GM12875 (cell line): Measurements from ENCODE around the gene SORCS2.

Experiments
- H3K4me3 ChIP-seq: one replicate; pipeline ENCODE4 v1.5.1; 2011; ENCODE audit warnings: low read depth, low read length, control low read depth
- CTCF ChIP-seq: IDR thresholded peaks from 2 replicates; pipeline ENCODE4 v1.5.1; 2011; ENCODE audit warnings: low read depth, mild to moderate bottlenecking, control low read depth, inconsistent platforms, low read length, moderate library complexity, borderline replicate concordance; ENCODE audit not compliant: insufficient read depth

SORCS2 gene

DNA sequence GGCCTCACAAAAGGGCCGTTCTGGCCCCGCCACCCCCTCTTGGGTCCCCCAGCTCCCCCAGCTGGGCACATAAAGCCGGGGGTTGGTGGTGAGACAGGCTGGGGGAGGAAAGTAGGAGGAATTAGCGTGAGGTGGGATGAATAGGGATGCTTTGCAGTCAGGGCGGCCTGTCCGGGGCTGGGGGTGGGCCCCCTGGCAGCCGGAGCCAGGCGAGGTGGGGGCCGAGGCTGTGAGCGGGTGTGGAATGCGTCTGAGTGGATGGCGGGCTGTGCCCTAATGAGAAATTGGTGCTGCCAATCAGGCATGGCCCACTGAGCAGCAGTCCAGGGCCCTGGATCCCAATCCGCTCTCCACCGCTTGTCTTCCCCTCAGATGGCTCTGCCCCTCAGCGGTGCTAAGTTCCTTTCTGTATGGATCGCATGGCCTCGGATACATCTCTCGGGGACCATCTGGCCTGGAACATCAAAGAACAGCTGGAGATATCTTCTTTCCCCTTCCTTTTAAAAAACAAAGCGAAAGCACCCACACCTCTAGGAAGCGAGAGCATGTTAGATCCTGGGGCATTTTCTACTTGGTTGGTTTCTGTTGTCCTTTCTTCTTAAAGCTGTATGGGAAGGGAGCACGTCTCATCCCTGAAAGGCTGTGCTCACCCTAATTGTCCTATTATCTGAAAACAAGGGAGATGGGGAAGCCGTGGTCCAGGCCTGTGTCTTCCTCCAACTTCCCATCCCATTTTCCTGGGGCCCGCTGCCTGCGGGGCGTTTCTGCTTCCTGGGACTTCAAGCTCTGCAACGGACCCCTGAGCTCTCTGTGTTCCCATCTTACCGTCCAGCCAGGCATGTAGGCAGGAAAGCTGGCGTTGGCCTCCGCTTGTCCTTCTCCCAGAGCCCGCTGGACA lies 106.9 kb downstream of the SORCS2 start:
- TF ChIP-seq CTCF, result no peak
- no peak overlapping the region for H3K4me3 ChIP-seq

- TF ChIP-seq CTCF, result no peak
- no peak overlapping the region for H3K4me3 ChIP-seq
These were observed 107.8 kb downstream of the SORCS2 start for GRCh38 chr4:7299908-7300710.

- no peak for TF ChIP-seq CTCF
- H3K4me3 ChIP-seq, result no peak overlapping the region
These were observed 108.4 kb downstream of the SORCS2 start for GRCh38 chr4:7300711-7301095.

- no peak for TF ChIP-seq CTCF
- no peak overlapping the region for H3K4me3 ChIP-seq
These were observed 108.9 kb downstream of the SORCS2 start for GRCh38 chr4:7301126-7301785.

DNA sequence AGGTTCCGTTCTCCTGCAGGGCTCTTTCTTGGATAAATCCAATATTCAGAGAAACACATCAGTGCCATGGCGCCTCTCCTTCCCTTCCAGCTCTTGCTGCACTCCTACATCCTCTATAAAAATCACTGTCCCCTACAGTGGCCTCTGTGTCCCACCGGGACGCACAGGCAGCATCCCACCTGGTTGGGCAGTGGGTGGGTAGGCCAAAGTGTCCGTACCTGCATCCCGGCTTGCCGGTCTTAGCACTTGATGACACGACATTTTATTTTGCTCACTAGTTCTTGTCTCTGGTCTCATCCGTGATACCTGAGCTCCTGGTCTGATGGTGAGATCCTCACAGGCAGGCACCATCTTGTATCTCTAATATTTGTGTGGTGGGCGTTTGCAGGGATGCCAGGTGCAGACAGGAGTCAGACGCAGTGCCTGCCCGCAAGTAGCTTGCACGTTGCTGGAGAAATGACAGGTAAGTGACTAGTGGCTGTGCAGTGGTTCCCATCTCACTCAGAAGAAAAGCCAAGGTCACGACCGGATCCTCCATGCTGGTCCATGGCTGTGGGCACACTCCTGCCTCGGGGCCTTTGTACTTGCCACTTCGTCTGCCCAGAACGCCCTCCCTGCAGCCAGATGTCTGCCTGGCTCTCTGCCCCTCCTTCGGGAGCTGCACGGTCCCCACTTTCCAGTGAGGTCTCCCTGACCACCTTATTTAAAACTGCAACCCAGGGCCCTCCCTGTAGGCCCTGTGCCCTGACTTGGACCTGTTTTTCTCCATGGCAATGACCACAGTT lies 109.7 kb downstream of the SORCS2 start:
- H3K4me3 ChIP-seq, result no peak overlapping the region
- no peak for TF ChIP-seq CTCF

- TF ChIP-seq CTCF, result no peak
- H3K4me3 ChIP-seq, result no peak overlapping the region
These were observed 110.6 kb downstream of the SORCS2 start for GRCh38 chr4:7302781-7303404.
